ENCODE results near the gene TMTC3.

- TF ChIP-seq POLR2AphosphoS5 (IDR thresholded peaks at IDR 0.05; ENCODE audit: borderline replicate concordance, low read depth, low read length), result no peak
- TF ChIP-seq EZH2 (IDR thresholded peaks at IDR 0.05), result no peak
Measured at GRCh38 chr12:88247241-88247643, 105.1 kb downstream of the TMTC3 start.

All from SK-N-MC (cell line).